Measurements from ENCODE around the gene SLC30A9.

- TF ChIP-seq EZH2 (IDR thresholded peaks at IDR 0.05; ENCODE audit: insufficient read depth, poor library complexity, severe bottlenecking) (no peak), EZH2phosphoT487 (IDR thresholded peaks at IDR 0.05; ENCODE audit: insufficient read depth, low read depth) (no peak)
These were observed at the start of gene SLC30A9 for GRCh38 chr4:41990365-41991111.
